Calu3 (cell line): Measurements from ENCODE around the gene ACSF2. TPM values are rescaled to one million over a fixed set of nuclear protein-coding genes. Genes with fewer than 3 reads are reported as not detected.

ENCODE experiments used
- BruUV-seq: library from RNA; stranded (reverse); fragments of 400-500 nt; replicated peaks from 2 replicates; lab custom pipeline; 2021; lab: Mats Ljungman, UMichigan
- CTCF ChIA-PET: fragments of 300-600 bp; sonication (Branson Sonifier 250); formaldehyde crosslinking; loops from one replicate; lab custom pipeline; 2022; ENCODE audit warnings: antibody characterized with exemption; lab: Charles Lee
- DNase-seq: peaks from one replicate; pipeline ENCODE4 v3.0.0; 2022
- H3K27ac Mint-ChIP-seq: one replicate; pipeline ENCODE4 v1.8.0; 2022; ENCODE audit warnings: mixed read lengths; ENCODE audit not compliant: unreplicated experiment
- H3K27me3 Mint-ChIP-seq: one replicate; pipeline ENCODE4 v1.8.0; 2022; ENCODE audit warnings: mixed read lengths; ENCODE audit not compliant: unreplicated experiment
- H3K36me3 Mint-ChIP-seq: one replicate; pipeline ENCODE4 v1.8.0; 2022; ENCODE audit warnings: mild to moderate bottlenecking, moderate library complexity, mixed read lengths; ENCODE audit not compliant: insufficient read depth, unreplicated experiment
- H3K4me1 Mint-ChIP-seq: one replicate; pipeline ENCODE4 v1.8.0; 2022; ENCODE audit warnings: mild to moderate bottlenecking, low read depth, mixed read lengths; ENCODE audit not compliant: unreplicated experiment
- H3K4me3 Mint-ChIP-seq: one replicate; pipeline ENCODE4 v1.8.0; 2022; ENCODE audit warnings: mild to moderate bottlenecking, low read depth, moderate library complexity, mixed read lengths; ENCODE audit not compliant: unreplicated experiment
- H3K9me3 Mint-ChIP-seq: one replicate; pipeline ENCODE4 v1.8.0; 2022; ENCODE audit warnings: low read depth, mixed read lengths; ENCODE audit not compliant: unreplicated experiment
- intact Hi-C: fragments of 100-400 bp; cut with micrococcal nuclease; formaldehyde crosslinking; loops from one replicate; pipeline ENCODE4 v1.10.0; 2022; ENCODE audit not compliant: unreplicated experiment
- total RNA-seq: library from RNA; stranded (reverse); gene quantifications from 2 replicates; pipeline ENCODE4 v1.2.3, GENCODE V29; 2022
- TF ChIP-seq, protein P1 (sequence below): fragments of 200-600 bp; IDR thresholded peaks from one replicate; pipeline ENCODE4 v1.8.0; 2022; ENCODE audit warnings: antibody characterized with exemption; ENCODE audit not compliant: unreplicated experiment

The ACSF2 gene
- total RNA-seq, 1 experiment from 2014 or later, result 148 TPM

DNA sequence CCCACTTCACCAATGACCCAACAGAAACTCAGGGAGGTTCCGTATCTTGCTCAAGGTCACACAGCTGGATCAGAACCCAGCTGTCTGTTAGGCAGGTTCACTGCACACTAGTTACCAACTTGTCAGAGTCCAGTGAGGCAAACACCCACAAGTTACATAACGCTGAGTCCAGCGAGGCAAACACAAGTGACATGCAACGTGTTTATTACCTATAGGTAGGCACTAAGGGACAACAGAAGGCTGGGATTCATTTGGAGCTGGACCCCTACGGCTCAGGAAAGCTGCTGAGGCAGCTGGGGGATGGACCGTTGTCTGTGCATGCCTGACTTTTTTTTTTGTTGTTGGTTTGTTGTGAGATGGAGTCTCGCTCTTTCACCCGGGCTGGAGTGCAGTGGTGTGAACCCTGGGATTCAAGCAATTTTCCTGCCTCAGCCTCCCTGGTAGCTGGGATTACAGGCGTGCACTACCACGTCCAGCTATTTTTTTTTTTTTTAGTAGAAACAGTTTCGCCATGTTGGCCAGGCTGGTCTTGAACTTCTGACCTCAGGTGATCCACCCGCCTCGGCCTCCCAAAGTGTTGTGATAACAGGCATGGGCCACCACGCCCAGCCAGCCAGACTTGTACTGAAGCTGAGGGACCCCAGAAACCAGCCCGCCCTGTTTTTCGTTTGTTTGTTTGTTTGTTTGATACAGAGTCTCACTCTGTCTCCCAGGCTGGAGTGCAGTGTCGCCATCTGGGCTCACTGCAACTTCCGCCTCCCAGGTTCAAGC, 50.7 kb downstream of the ACSF2 start:
- intact Hi-C loops, result loop anchor here (5.0 kb wide), 2 partner anchors 34 to 54 kb away; no protein-coding TSS in a partner anchor
- DNase-seq, result no peak
- no TSS peak for BruUV-seq
- Mint-ChIP-seq H3K27me3 (no peaks in the 10 kb centered on the region), H3K4me1 (peaks cover 34% of the 10 kb centered on the region), H3K27ac (peak overlapping the region; percentile 1), H3K9me3 (no peaks in the 10 kb centered on the region), H3K4me3 (no peak overlapping the region), H3K36me3 (peaks cover 60% of the 10 kb centered on the region)
- CTCF ChIA-PET, result no interaction called here
- TF ChIP-seq, protein P1, sequence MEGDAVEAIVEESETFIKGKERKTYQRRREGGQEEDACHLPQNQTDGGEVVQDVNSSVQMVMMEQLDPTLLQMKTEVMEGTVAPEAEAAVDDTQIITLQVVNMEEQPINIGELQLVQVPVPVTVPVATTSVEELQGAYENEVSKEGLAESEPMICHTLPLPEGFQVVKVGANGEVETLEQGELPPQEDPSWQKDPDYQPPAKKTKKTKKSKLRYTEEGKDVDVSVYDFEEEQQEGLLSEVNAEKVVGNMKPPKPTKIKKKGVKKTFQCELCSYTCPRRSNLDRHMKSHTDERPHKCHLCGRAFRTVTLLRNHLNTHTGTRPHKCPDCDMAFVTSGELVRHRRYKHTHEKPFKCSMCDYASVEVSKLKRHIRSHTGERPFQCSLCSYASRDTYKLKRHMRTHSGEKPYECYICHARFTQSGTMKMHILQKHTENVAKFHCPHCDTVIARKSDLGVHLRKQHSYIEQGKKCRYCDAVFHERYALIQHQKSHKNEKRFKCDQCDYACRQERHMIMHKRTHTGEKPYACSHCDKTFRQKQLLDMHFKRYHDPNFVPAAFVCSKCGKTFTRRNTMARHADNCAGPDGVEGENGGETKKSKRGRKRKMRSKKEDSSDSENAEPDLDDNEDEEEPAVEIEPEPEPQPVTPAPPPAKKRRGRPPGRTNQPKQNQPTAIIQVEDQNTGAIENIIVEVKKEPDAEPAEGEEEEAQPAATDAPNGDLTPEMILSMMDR, result no peak

DNA sequence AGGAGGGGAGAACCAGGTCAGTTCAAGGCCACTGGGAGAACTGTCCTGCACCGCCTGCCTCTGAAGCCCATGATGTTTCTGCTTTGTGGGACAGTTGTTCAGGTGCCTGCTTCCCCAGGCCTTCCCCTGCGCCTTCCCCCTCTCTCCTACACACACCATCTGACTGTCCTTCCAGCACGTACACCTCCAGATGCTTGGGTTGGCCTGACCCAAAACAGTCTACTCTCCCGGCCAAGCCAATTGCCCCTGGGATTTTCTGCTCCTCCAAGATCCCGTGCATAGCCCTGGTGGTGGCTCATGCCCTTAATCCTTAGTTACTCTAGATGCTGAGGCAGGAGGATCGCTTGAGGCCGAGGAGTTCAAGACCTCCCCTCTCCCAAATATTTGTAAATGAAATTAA, 52.0 kb downstream of the ACSF2 start:
- BruUV-seq, result no TSS peak
- Mint-ChIP-seq H3K4me3 (peak overlapping the region; percentile 65), H3K9me3 (no peaks in the 10 kb centered on the region), H3K27ac (peak overlapping the region; percentile 87), H3K27me3 (no peaks in the 10 kb centered on the region), H3K36me3 (peaks cover 54% of the 10 kb centered on the region), H3K4me1 (peaks cover 42% of the 10 kb centered on the region)
- TF ChIP-seq, protein P1, result no peak
- CTCF ChIA-PET, result interaction anchor here (0.6 to 2.1 kb wide), 6 partner anchors 27 to 278 kb away, joined by 3 to 28 read pairs (median 4); partner anchors contain the start of gene LRRC59
- intact Hi-C loops, result loop anchor here (2.0 to 5.0 kb wide), 4 partner anchors 36 to 277 kb away; partner anchors contain the start of genes COL1A1 and LRRC59
- DNase-seq, result no peak

DNA sequence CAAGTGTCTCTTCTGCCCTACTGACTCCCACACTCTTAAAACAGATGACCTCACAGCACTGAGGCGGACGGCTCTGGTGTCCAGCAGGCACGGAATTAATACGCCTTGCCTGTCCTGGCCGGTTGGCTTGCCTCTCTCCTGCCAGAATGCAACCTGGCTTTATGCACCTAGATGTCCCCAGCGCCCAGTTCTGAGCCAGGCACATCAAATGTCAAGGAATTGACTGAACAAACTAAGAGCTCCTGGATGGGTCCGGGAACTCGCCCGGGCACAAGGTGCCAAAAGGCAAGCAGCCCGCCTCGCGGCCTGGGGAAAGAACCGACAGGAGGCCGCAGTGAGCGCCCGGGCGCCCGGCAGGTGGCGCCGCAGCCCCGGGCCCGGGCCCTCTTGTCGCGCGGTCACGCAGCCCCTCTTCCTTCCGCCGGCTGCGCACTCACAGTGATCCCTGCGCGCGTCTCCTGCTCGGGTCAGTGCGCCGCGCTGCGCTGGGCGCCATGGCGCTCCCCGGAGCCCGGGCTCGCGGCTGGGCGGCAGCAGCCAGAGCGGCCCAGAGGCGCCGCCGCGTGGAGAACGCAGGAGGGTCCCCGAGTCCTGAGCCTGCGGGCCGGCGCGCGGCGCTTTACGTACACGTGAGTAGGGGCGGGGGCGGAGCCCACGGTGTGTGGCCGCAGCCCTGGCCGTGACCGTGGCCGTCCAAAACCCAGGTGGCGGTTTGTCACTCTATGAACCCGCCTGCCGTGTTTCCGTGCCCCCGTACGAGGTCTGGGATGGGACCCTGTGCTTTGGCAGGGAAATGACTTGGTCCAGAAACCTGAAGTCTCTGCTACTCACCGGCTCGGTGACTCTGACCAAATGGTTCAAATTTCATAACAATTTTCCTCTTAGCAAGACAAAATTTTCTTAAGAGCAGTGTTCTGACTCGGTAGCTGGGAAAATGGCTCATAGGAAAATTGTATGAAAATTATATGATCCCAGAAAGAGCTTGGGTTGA, 52.7 kb downstream of the ACSF2 start, which contains the start of gene RSAD1:
TSS of gene RSAD1 (plus strand) at position 470 of the 991 bp plus-strand sequence. CDS start at position 495, 25 bp downstream.
- DNase-seq, result peak; percentile 96
- CTCF ChIA-PET, result interaction anchor here (0.6 to 2.1 kb wide), 20 partner anchors 11 to 278 kb away, joined by 3 to 28 read pairs (median 4); partner anchors contain the start of genes ACSF2, EPN3 and LRRC59
- Mint-ChIP-seq H3K27ac (peak within 1 kb of the TSS; percentile 87), H3K4me3 (peak within 1 kb of the TSS; percentile 65), H3K4me1 (peaks cover 45% of the 10 kb centered on the region), H3K9me3 (no peaks in the 10 kb centered on the region), H3K27me3 (no peaks in the 10 kb centered on the region), H3K36me3 (peaks cover 50% of the 10 kb centered on the region)
- intact Hi-C loops, result loop anchor here (1.0 to 5.0 kb wide), 5 partner anchors 36 to 278 kb away; partner anchors contain the start of genes COL1A1 and LRRC59
- TF ChIP-seq, protein P1, result peak; percentile 96
- no TSS peak for BruUV-seq
